Measurements from ENCODE around the gene DNAL4. TPM values are rescaled to one million over a fixed set of nuclear protein-coding genes. Genes with fewer than 3 reads are reported as not detected.

DNAL4 gene
- total RNA-seq, 1 experiment from 2014 or later: 8.3 TPM

- Histone ChIP-seq H3K18ac (ENCODE audit: insufficient read length, low read depth, low read length) (no peak overlapping the region), H3T11ph (ENCODE audit: low read length) (no peak overlapping the region), H3K79me2 (ENCODE audit: insufficient read depth, low read length) (no peaks in the 10 kb centered on the region), H3K56ac (ENCODE audit: insufficient read length, low read depth, low read length) (no peak overlapping the region), H3K27me3 (ENCODE audit: insufficient read depth, low read length) (no peaks in the 10 kb centered on the region), H3K4ac (ENCODE audit: low read depth, low read length) (no peak overlapping the region), H3K79me1 (ENCODE audit: insufficient read depth, low read depth, low read length, poor library complexity, severe bottlenecking) (no peaks in the 10 kb centered on the region), H2BK15ac (ENCODE audit: low read depth, low read length) (no peak overlapping the region), H2BK20ac (ENCODE audit: low read depth, low read length, poor library complexity, severe bottlenecking) (no peak overlapping the region), H3K27ac (ENCODE audit: insufficient read length, low read depth, low read length) (no peak overlapping the region), H3K4me1 (ENCODE audit: insufficient read depth, low read length) (no peaks in the 10 kb centered on the region), H4K91ac (ENCODE audit: insufficient read length, low read depth, low read length) (no peak overlapping the region), H3K14ac (ENCODE audit: insufficient read depth, low read length) (no peak overlapping the region), H2AFZ (ENCODE audit: low read length) (no peak overlapping the region), H2AK5ac (ENCODE audit: insufficient read length, low read length) (no peak overlapping the region), H2BK12ac (ENCODE audit: insufficient read length, low read depth, low read length) (no peak overlapping the region), H3K4me2 (ENCODE audit: insufficient read depth, insufficient read length, low read length) (no peak overlapping the region), H2BK120ac (ENCODE audit: low read depth, low read length, poor library complexity, severe bottlenecking) (no peak overlapping the region), H3K23ac (ENCODE audit: insufficient read length, low read depth, low read length) (no peak overlapping the region), H4K8ac (replicated peaks; ENCODE audit: insufficient read length, low read depth, low read length) (no peak overlapping the region), H3K9ac (ENCODE audit: extremely low read depth, insufficient read length, low read length) (no peak overlapping the region), H4K20me1 (ENCODE audit: control insufficient read depth, insufficient read depth, insufficient read length) (no peaks in the 10 kb centered on the region), H3K23me2 (ENCODE audit: insufficient read length, low read depth, low read length, poor library complexity, severe bottlenecking) (no peaks in the 10 kb centered on the region), H3K9me3 (ENCODE audit: control insufficient read depth, low read depth, low read length) (no peaks in the 10 kb centered on the region), H2BK5ac (ENCODE audit: insufficient read length, low read length) (no peak overlapping the region), H4K5ac (ENCODE audit: insufficient read length, low read depth, low read length) (no peak overlapping the region)
- peaks cover 3% of the 10 kb centered on the region; the same call in 1 of the 2 replicates for H3K27me3 Mint-ChIP-seq (ENCODE audit: low read depth)
- DNase-seq: no peak
- no peak overlapping the region for H3K27ac Mint-ChIP-seq
- no peaks in the 10 kb centered on the region for H3K36me3 Mint-ChIP-seq (ENCODE audit: insufficient read depth in 1 of 3, low read depth in 3 of 3)
- H3K4me1 Mint-ChIP-seq: peaks cover 17 to 22% of the 10 kb centered on the region in 2 experiments
- no peak overlapping the region for H3K4me3 Mint-ChIP-seq
- no peak for TF ChIP-seq CTCF (conservative IDR thresholded peaks at IDR 0.05)
- H3K9me3 Mint-ChIP-seq: no peaks in the 10 kb centered on the region
These were observed 33.6 kb upstream of the DNAL4 start for GRCh38 chr22:38827510-38827909.
